Measurements from ENCODE around the gene NT5DC4.

DNA sequence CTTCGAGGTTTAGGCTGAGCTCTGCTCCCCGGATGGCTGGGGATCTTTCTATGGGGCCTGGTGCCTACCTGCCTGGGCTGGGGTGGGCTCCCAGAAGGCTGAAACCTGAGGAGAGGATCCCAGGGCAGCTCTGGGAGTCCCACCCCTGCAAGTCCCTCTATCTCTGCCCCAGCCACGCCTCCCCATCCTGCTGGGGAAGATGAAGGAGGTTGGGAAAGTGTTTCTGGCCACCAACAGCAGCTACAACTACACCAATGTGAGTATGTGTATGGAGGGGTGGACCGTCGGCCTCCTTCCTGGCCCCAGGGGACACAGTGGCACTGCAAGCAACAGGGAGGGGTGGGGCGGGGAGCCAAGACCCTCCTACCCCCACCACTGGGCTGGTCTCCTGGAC is 2.7 kb downstream of the NT5DC4 start:
- TF ChIP-seq, protein P1, sequence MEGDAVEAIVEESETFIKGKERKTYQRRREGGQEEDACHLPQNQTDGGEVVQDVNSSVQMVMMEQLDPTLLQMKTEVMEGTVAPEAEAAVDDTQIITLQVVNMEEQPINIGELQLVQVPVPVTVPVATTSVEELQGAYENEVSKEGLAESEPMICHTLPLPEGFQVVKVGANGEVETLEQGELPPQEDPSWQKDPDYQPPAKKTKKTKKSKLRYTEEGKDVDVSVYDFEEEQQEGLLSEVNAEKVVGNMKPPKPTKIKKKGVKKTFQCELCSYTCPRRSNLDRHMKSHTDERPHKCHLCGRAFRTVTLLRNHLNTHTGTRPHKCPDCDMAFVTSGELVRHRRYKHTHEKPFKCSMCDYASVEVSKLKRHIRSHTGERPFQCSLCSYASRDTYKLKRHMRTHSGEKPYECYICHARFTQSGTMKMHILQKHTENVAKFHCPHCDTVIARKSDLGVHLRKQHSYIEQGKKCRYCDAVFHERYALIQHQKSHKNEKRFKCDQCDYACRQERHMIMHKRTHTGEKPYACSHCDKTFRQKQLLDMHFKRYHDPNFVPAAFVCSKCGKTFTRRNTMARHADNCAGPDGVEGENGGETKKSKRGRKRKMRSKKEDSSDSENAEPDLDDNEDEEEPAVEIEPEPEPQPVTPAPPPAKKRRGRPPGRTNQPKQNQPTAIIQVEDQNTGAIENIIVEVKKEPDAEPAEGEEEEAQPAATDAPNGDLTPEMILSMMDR (conservative IDR thresholded peaks at IDR 0.05; ENCODE audit: low read depth, low read length), result no peak
- no peak for TF ChIP-seq EZH2 (IDR thresholded peaks at IDR 0.05; ENCODE audit: low read length, unreplicated experiment)
- TF ChIP-seq EZH2phosphoT487 (IDR thresholded peaks at IDR 0.05; ENCODE audit: borderline replicate concordance, low read length), result no peak

Data from PC-3 (cell line).